Natural killer cell (primary cell): Measurements from ENCODE around the gene RAI14. TPM values are rescaled to one million over a fixed set of nuclear protein-coding genes. Genes with fewer than 3 reads are reported as not detected.

ENCODE experiments used
- ATAC-seq, 3 donors: fragments of 150-1000 bp in 2 of 3; fragments of 200-7000 bp in 1 of 3; cut with Tn5 transposase; 1 replicate in 1 of 3; 2 replicates in 2 of 3; pipeline ENCODE4 v1.10.0; 2021; ENCODE audit warnings: mild to moderate bottlenecking in 2 of 3, moderate library complexity in 2 of 3
- DNase-seq, 2 donors: peaks; one replicate each; pipeline versions ENCODE4 v3.0.0 to v3.0.0-alpha.2; 2013 to 2021; ENCODE audit warnings: mixed read lengths in 1 of 2
- H3K27ac ChIP-seq: one replicate; pipeline ENCODE4 v1.5.1; 2013; ENCODE audit warnings: mild to moderate bottlenecking, low read length
- H3K27me3 ChIP-seq: one replicate; pipeline ENCODE4 v1.6.1; 2013; ENCODE audit warnings: low read length; ENCODE audit not compliant: control insufficient read depth, insufficient read depth
- H3K36me3 ChIP-seq: one replicate; pipeline ENCODE4 v1.6.1; 2013; ENCODE audit warnings: low read length; ENCODE audit not compliant: control insufficient read depth, insufficient read depth
- H3K4me1 ChIP-seq: one replicate; pipeline ENCODE4 v1.6.1; 2013; ENCODE audit warnings: low read length; ENCODE audit not compliant: control insufficient read depth, insufficient read depth
- H3K4me3 ChIP-seq: one replicate; pipeline ENCODE4 v1.5.1; 2013; ENCODE audit warnings: low read length
- H3K9me3 ChIP-seq: one replicate; pipeline ENCODE4 v1.6.1; 2013; ENCODE audit warnings: low read length; ENCODE audit not compliant: control insufficient read depth, insufficient read depth
- H3K27ac Mint-ChIP-seq, 2 donors: one replicate each; pipeline ENCODE4 v1.8.0; 2022; ENCODE audit warnings: mild to moderate bottlenecking in 2 of 2, mixed read lengths in 2 of 2, moderate library complexity in 1 of 2
- H3K27me3 Mint-ChIP-seq, 2 donors: one replicate each; pipeline ENCODE4 v1.8.0; 2022; ENCODE audit warnings: low read depth in 2 of 2, mixed read lengths in 2 of 2
- H3K36me3 Mint-ChIP-seq: one replicate; pipeline ENCODE4 v1.8.0; 2022; ENCODE audit warnings: mixed read lengths
- H3K4me1 Mint-ChIP-seq, 2 donors: one replicate each; pipeline ENCODE4 v1.8.0; 2022; ENCODE audit warnings: mixed read lengths in 2 of 2
- H3K4me3 Mint-ChIP-seq: one replicate; pipeline ENCODE4 v1.8.0; 2022; ENCODE audit warnings: mild to moderate bottlenecking, moderate library complexity, mixed read lengths
- H3K9me3 Mint-ChIP-seq, 2 donors: one replicate each; pipeline ENCODE4 v1.8.0; 2022; ENCODE audit warnings: mixed read lengths in 2 of 2
- WGBS: methylation state at CpG from one replicate; pipeline ENCODE4 v1.1.7; 2013; ENCODE audit warnings: missing lambda C conversion rate; ENCODE audit not compliant: insufficient coverage; 5-methylcytosine and 5-hydroxymethylcytosine counted together
- intact Hi-C: fragments of 100-400 bp; cut with micrococcal nuclease; formaldehyde crosslinking; loops from one replicate; pipeline ENCODE4 v1.14.2; 2022
- total RNA-seq, 4 donors: library from RNA; stranded (reverse); fragments of 120-200 nt in 1 of 4; gene quantifications; one replicate each; pipeline versions ENCODE4 v1.2.3 to v1.2.4, GENCODE V29; 2013 to 2022
- TF ChIP-seq, protein P1 (sequence below): fragments of 200-600 bp; IDR thresholded peaks from one replicate; pipeline ENCODE4 v1.8.0; 2022; ENCODE audit warnings: antibody characterized with exemption

RAI14 gene
- total RNA-seq, 3 donors from 2014 or later (not counting 1 experiment from before 2014, with no cell fraction given), result 0.40 to 2.9 (median 2.8) TPM

DNA sequence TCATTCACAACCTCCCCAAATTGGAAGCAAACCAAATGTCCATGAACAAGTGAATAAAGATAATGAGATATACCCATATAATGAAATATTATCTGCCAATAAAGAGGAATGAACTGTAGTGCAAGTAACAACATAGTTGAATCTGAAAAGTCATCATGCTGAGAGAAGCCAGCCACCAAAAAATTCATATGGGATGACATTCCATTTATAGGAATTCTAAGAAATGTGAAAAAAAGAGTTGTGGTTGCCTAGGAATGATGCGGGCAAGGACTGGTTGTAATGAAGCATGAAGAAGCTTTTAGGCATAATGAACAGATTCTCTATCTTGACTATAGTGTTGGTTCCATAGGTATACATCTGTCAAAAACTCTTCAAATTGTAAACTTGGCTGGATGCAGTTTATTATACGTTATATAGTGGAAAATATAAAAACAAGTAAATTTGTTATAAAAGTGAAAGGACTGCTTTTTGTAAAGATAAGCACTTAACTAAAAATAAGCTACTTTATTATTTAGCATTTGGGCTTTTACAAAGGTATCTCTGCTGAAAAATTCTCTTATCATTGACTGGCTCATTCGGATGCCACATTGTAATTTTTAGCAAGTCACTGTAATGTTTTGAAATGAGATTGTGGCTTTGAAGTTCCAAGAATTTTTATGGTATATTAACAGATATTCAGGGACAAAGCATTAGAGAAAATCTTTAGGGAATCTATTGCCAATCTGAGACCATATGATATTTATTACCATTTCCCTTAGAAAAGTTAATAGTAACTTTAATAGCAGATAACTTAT lies 161.6 kb downstream of the RAI14 start:
- no peaks in the 10 kb centered on the region for H3K9me3 ChIP-seq
- Mint-ChIP-seq H3K27me3 (no peaks in the 10 kb centered on the region), H3K4me3 (no peak overlapping the region), H3K36me3 (no peaks in the 10 kb centered on the region), H3K27ac (no peak overlapping the region), H3K9me3 (no peaks in the 10 kb centered on the region), H3K4me1 (no peaks in the 10 kb centered on the region)
- no peaks in the 10 kb centered on the region for H3K4me1 ChIP-seq
- H3K27me3 ChIP-seq, result no peaks in the 10 kb centered on the region
- DNase-seq (no peak), ATAC-seq (no peak)
- H3K36me3 ChIP-seq, result no peaks in the 10 kb centered on the region
- TF ChIP-seq, protein P1, sequence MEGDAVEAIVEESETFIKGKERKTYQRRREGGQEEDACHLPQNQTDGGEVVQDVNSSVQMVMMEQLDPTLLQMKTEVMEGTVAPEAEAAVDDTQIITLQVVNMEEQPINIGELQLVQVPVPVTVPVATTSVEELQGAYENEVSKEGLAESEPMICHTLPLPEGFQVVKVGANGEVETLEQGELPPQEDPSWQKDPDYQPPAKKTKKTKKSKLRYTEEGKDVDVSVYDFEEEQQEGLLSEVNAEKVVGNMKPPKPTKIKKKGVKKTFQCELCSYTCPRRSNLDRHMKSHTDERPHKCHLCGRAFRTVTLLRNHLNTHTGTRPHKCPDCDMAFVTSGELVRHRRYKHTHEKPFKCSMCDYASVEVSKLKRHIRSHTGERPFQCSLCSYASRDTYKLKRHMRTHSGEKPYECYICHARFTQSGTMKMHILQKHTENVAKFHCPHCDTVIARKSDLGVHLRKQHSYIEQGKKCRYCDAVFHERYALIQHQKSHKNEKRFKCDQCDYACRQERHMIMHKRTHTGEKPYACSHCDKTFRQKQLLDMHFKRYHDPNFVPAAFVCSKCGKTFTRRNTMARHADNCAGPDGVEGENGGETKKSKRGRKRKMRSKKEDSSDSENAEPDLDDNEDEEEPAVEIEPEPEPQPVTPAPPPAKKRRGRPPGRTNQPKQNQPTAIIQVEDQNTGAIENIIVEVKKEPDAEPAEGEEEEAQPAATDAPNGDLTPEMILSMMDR, result no peak
- H3K4me3 ChIP-seq, result no peak overlapping the region
- intact Hi-C loops, result no loop called here
- no peak overlapping the region for H3K27ac ChIP-seq
- WGBS, result 100% methylated on average over 2 of the region's 3 CpGs

DNA sequence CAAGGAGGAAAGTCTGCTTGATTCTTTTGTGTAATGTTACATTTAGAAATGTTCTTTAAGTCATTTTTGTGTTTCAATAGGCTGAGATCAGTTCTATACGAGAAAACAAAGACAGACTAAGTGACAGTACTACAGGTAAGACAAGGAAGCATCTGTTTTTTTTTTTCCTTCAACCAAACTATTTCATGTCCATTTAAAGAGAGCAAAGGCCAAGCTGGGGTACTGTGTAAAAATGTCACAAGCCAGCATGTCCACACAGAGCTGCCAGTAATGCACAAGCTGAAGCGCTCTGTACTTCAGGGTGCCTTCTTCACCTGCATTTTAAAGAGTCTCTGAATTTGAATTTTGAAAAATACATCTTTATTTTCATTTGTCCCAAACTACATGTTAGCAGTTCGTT lies 162.6 kb downstream of the RAI14 start:
- H3K4me1 Mint-ChIP-seq, result no peaks in the 10 kb centered on the region
- no peaks in the 10 kb centered on the region for H3K4me1 ChIP-seq
- H3K4me3 ChIP-seq, result no peak overlapping the region
- ATAC-seq, result no peak
- H3K9me3 Mint-ChIP-seq, result no peaks in the 10 kb centered on the region
- H3K27ac Mint-ChIP-seq, result no peak overlapping the region
- no peaks in the 10 kb centered on the region for H3K9me3 ChIP-seq
- H3K4me3 Mint-ChIP-seq, result no peak overlapping the region
- intact Hi-C loops, result no loop called here
- H3K27ac ChIP-seq, result no peak overlapping the region
- WGBS, result 86% methylated on average over 3 of the region's 3 CpGs
- no peak for DNase-seq
- no peaks in the 10 kb centered on the region for H3K27me3 ChIP-seq
- H3K36me3 Mint-ChIP-seq, result no peaks in the 10 kb centered on the region
- TF ChIP-seq, protein P1, result no peak
- no peaks in the 10 kb centered on the region for H3K27me3 Mint-ChIP-seq
- no peaks in the 10 kb centered on the region for H3K36me3 ChIP-seq

DNA sequence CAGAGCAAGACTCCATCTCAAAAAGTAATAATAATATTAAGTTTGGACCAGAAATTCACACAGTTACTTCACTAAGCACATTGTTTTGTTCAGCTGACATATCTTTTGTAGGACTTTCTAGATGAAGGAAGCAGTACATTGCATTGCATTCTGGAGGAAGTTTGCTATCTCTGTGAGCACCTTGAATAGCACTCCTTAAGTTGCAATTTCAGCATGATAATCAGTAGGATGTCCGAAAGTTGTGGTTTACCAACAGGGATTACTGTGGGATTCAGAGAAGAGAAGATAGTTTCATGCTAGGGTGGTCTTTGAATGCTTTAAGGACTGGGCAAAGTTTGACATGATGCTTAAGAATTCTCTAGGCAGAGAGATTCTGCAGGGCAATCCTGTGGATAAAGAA lies 164.5 kb downstream of the RAI14 start:
- Histone ChIP-seq H3K27ac (no peak overlapping the region), H3K36me3 (no peaks in the 10 kb centered on the region), H3K4me3 (no peak overlapping the region), H3K27me3 (no peaks in the 10 kb centered on the region), H3K4me1 (no peaks in the 10 kb centered on the region), H3K9me3 (no peaks in the 10 kb centered on the region)
- no peaks in the 10 kb centered on the region for H3K9me3 Mint-ChIP-seq
- H3K27me3 Mint-ChIP-seq, result peaks cover 0 to 4% of the 10 kb centered on the region in 2 donors
- H3K27ac Mint-ChIP-seq, result no peak overlapping the region
- 88% methylated on average over 1 of the region's 1 CpG for WGBS
- no peak overlapping the region for H3K4me3 Mint-ChIP-seq
- no peak for ATAC-seq
- no peaks in the 10 kb centered on the region for H3K4me1 Mint-ChIP-seq
- intact Hi-C loops, result no loop called here
- no peak for DNase-seq
- no peaks in the 10 kb centered on the region for H3K36me3 Mint-ChIP-seq
- TF ChIP-seq, protein P1, result no peak
